Right atrium auricular region (tissue), 2 donors: ENCODE data around the gene STXBP5L. TPM values are rescaled to one million over a fixed set of nuclear protein-coding genes. Genes with fewer than 3 reads are reported as not detected.
"Not testable (repeated sequence)": the region's sequence is repeated elsewhere in the genome, so short reads cannot be mapped to it uniquely, and the experiment has no call there.

Experiments
- DNase-seq: peaks from one replicate; pipeline ENCODE4 v3.0.0-alpha.2; 2019; ENCODE audit warnings: low spot score
- H3K27ac ChIP-seq, 2 donors: fragments of 200-600 bp; sonication (generic); 1 replicate in 1 of 2; 2 replicates in 1 of 2; pipeline ENCODE4 v1.5.1; 2016 to 2019
- H3K27me3 ChIP-seq, 2 donors: fragments of 200-600 bp; sonication (generic); one replicate each; pipeline versions ENCODE4 v1.5.1 to v1.6.0; 2017 to 2019
- H3K36me3 ChIP-seq: fragments of 200-600 bp; sonication (generic); one replicate; pipeline ENCODE4 v1.5.1; 2016
- H3K4me1 ChIP-seq, 2 donors: fragments of 200-600 bp; sonication (generic); one replicate each; pipeline versions ENCODE4 v1.5.1 to v1.6.0; 2017 to 2019
- H3K4me3 ChIP-seq, 2 donors: fragments of 200-600 bp; sonication (generic); 1 replicate in 1 of 2; 2 replicates in 1 of 2; pipeline ENCODE4 v1.5.1; 2017 to 2019; ENCODE audit warnings: mild to moderate bottlenecking in 1 of 2, moderate library complexity in 1 of 2
- H3K9me3 ChIP-seq, 2 donors: fragments of 200-600 bp; sonication (generic); one replicate each; pipeline ENCODE4 v1.5.1; 2019
- total RNA-seq, 2 donors: library from RNA; depleted of rRNA; stranded (reverse); fragments of >200 nt; gene quantifications; one replicate each; pipeline ENCODE4 v1.1.0, GENCODE V29; 2016
- TF ChIP-seq, protein P1 (sequence below), 2 donors: fragments of 200-600 bp; sonication (generic); IDR thresholded peaks; one replicate each; pipeline ENCODE4 v1.5.1; 2019; ENCODE audit warnings: antibody characterized with exemption in 2 of 2

The STXBP5L gene
- total RNA-seq, 2 donors from 2014 or later, result not detected

GRCh38 chr3:121223116-121223515, 315.1 kb downstream of the STXBP5L start:
- H3K27ac ChIP-seq, result no peak overlapping the region
- H3K4me1 ChIP-seq, result no peaks in the 10 kb centered on the region
- TF ChIP-seq, protein P1, sequence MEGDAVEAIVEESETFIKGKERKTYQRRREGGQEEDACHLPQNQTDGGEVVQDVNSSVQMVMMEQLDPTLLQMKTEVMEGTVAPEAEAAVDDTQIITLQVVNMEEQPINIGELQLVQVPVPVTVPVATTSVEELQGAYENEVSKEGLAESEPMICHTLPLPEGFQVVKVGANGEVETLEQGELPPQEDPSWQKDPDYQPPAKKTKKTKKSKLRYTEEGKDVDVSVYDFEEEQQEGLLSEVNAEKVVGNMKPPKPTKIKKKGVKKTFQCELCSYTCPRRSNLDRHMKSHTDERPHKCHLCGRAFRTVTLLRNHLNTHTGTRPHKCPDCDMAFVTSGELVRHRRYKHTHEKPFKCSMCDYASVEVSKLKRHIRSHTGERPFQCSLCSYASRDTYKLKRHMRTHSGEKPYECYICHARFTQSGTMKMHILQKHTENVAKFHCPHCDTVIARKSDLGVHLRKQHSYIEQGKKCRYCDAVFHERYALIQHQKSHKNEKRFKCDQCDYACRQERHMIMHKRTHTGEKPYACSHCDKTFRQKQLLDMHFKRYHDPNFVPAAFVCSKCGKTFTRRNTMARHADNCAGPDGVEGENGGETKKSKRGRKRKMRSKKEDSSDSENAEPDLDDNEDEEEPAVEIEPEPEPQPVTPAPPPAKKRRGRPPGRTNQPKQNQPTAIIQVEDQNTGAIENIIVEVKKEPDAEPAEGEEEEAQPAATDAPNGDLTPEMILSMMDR (IDR thresholded peaks at IDR 0.05), result no peak
- no peaks in the 10 kb centered on the region for H3K27me3 ChIP-seq
- H3K4me3 ChIP-seq, result no peak overlapping the region
- DNase-seq, result no peak
- no peaks in the 10 kb centered on the region for H3K9me3 ChIP-seq
- H3K36me3 ChIP-seq, result no peaks in the 10 kb centered on the region

- Histone ChIP-seq H3K4me3 (no peak overlapping the region), H3K27me3 (no peaks in the 10 kb centered on the region), H3K9me3 (no peaks in the 10 kb centered on the region), H3K27ac (no peak overlapping the region), H3K4me1 (no peaks in the 10 kb centered on the region), H3K36me3 (no peaks in the 10 kb centered on the region)
- no peak for DNase-seq
- TF ChIP-seq, protein P1 (IDR thresholded peaks at IDR 0.05), result no peak
Observed at GRCh38 chr3:121228971-121229370, 321.0 kb downstream of the STXBP5L start.

DNA sequence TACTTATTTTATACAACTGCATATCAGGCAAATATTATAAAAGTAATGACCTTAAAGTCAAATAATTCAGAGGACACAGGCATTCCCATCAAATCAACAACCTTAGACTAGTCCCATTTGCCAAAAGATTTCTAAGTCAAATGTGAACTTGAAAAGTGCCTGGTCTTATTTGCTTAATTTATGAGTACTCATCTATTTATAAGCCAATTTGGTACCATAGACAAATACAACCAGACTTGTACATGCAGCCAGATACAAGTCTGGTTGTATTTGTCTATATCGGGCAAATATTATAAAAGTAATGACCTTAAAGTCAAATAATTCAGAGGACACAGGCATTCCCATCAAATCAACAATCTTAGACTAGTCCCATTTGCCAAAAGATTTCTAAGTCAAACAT, 322.2 kb downstream of the STXBP5L start:
- not testable (repeated sequence) for H3K9me3 ChIP-seq, H3K4me3 ChIP-seq, H3K36me3 ChIP-seq, H3K27me3 ChIP-seq, H3K27ac ChIP-seq, DNase-seq, H3K4me1 ChIP-seq

- H3K9me3 ChIP-seq, result no peaks in the 10 kb centered on the region
- no peaks in the 10 kb centered on the region for H3K4me1 ChIP-seq
- H3K4me3 ChIP-seq, result no peak overlapping the region
- no peaks in the 10 kb centered on the region for H3K36me3 ChIP-seq
- no peak overlapping the region for H3K27ac ChIP-seq
- TF ChIP-seq, protein P1 (IDR thresholded peaks at IDR 0.05), result no peak
- H3K27me3 ChIP-seq, result no peaks in the 10 kb centered on the region
- no peak for DNase-seq
Observed at GRCh38 chr3:121231872-121232271, 323.9 kb downstream of the STXBP5L start.

DNA sequence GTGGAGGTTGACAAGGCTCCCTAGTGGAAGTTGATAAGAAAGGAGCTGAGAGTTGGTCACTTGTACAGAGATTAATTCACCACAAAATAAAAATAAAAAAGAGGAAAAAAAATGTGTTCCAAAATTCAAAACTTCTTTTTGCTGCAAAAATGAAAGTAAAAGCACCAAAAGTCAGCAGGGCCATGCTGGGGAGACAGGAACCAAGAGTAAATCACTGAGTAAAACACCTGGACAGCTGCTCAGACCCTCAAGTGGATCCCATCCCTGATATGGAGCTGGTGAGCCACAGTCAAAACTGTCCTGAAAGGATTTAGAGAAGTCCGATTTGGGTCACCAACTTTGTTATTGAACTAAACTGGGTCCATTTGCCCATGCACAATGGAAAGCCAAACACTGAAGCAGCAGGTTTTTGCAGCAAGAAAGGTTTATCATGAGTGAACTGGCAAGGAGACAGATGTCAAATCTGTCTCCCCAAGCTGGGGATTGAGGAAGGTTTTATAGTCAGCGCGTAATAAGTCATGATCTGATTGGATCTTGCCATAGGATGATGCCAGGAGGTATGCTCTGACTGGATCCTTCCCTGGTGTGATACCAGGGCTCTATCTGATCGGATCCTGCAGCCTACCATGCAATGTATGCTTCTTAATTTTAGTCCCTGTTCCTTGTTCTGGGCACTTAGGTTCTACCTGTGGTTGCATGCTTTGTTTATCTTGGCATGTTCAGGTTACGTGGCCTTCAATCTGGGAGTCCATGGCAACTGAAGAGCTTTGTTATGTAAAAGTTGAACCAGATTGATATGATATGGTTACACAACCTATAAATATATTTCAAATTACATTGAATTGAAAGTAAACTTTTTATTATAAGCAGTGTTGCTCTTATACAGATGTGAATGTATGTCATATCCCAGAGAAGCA, 324.6 kb downstream of the STXBP5L start:
- Histone ChIP-seq H3K9me3 (no peaks in the 10 kb centered on the region), H3K27ac (no peak overlapping the region), H3K36me3 (no peaks in the 10 kb centered on the region), H3K27me3 (no peaks in the 10 kb centered on the region), H3K4me1 (no peaks in the 10 kb centered on the region), H3K4me3 (no peak overlapping the region)
- DNase-seq, result no peak
- TF ChIP-seq, protein P1 (IDR thresholded peaks at IDR 0.05), result no peak

DNA sequence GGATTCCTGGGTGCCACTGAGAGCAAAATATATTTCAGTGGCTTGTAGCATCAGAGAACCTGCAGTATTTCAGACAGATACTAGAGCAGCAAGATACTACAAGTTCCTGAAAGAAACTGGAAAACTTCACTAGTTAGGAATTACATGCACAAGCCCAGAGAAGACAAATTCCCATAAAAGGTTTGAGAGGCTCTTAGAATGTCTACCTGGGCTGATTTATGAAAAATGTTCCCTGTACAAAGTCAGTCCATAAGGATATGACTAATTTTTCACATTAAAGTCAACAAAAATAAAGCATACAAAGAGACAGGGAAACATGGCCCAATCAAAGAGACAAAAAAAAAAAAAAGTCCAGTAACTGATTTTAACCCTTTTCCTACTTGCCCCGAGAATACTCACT, 335.2 kb downstream of the STXBP5L start:
- Histone ChIP-seq H3K4me1 (no peaks in the 10 kb centered on the region), H3K36me3 (no peaks in the 10 kb centered on the region), H3K9me3 (peaks cover 0 to 10% of the 10 kb centered on the region in 2 donors), H3K4me3 (no peak overlapping the region), H3K27ac (no peak overlapping the region), H3K27me3 (no peaks in the 10 kb centered on the region)
- TF ChIP-seq, protein P1 (IDR thresholded peaks at IDR 0.05), result no peak
- no peak for DNase-seq
